ENCODE data around the gene IKZF3. TPM values are rescaled to one million over a fixed set of nuclear protein-coding genes. Genes with fewer than 3 reads are reported as not detected.

IKZF3 gene
- total and polyA plus RNA-seq, 2 donors from 2014 or later, result 0.09 to 10.2 TPM

GRCh38 chr17:39772415-39772814, 91.7 kb downstream of the IKZF3 start:
- no peak for TF ChIP-seq CTCF (IDR thresholded peaks at IDR 0.05; ENCODE audit: borderline replicate concordance, extremely low read depth, insufficient read depth)
- no peaks in the 10 kb centered on the region for H3K9me3 ChIP-seq (ENCODE audit: control insufficient read depth in 2 of 3, insufficient read depth in 1 of 3, low read length in 3 of 3)
- H3K4me1 ChIP-seq (ENCODE audit: control insufficient read depth in 2 of 3, insufficient read depth in 2 of 3, low read depth in 1 of 3, low read length in 3 of 3), result no peaks in the 10 kb centered on the region
- no peak overlapping the region for H3K27ac ChIP-seq (ENCODE audit: low read depth in 2 of 2, low read length in 2 of 2)
- FAIRE-seq, result no peak
- DNase-seq, result no peak
- H3K27me3 ChIP-seq (ENCODE audit: control insufficient read depth, insufficient read depth, low read length), result no peaks in the 10 kb centered on the region
- intact Hi-C loops (cut with DNase I), result no loop called here
- H3K4me3 ChIP-seq (ENCODE audit: low read length in 3 of 3), result no peak overlapping the region
- no peak overlapping the region for H3K9ac ChIP-seq (ENCODE audit: low read length in 3 of 3)
- H3K36me3 ChIP-seq (ENCODE audit: control insufficient read depth in 2 of 3, insufficient read depth in 3 of 3, low read length in 3 of 3), result no peaks in the 10 kb centered on the region

GRCh38 chr17:39769974-39770587, 94.0 kb downstream of the IKZF3 start:
- intact Hi-C loops (cut with DNase I), result no loop called here
- DNase-seq (peak in 2 of 5 donors; percentile 33 to 35), FAIRE-seq (no peak)
- Histone ChIP-seq H3K9me3 (ENCODE audit: control insufficient read depth in 2 of 3, insufficient read depth in 1 of 3, low read length in 3 of 3) (no peaks in the 10 kb centered on the region), H3K36me3 (ENCODE audit: control insufficient read depth in 2 of 3, insufficient read depth in 3 of 3, low read length in 3 of 3) (no peaks in the 10 kb centered on the region), H3K27ac (ENCODE audit: low read depth in 2 of 2, low read length in 2 of 2) (no peak overlapping the region), H3K27me3 (ENCODE audit: control insufficient read depth, insufficient read depth, low read length) (no peaks in the 10 kb centered on the region), H3K4me3 (ENCODE audit: low read length in 3 of 3) (no peak overlapping the region), H3K4me1 (ENCODE audit: control insufficient read depth in 2 of 3, insufficient read depth in 2 of 3, low read depth in 1 of 3, low read length in 3 of 3) (peaks cover 0 to 2% (median 0%) of the 10 kb centered on the region in 3 donors), H3K9ac (ENCODE audit: low read length in 3 of 3) (no peak overlapping the region)
- no peak for TF ChIP-seq CTCF (IDR thresholded peaks at IDR 0.05; ENCODE audit: borderline replicate concordance, extremely low read depth, insufficient read depth)

GRCh38 chr17:39767147-39767546, 97.0 kb downstream of the IKZF3 start:
- H3K36me3 ChIP-seq (ENCODE audit: control insufficient read depth in 2 of 3, insufficient read depth in 3 of 3, low read length in 3 of 3), result no peaks in the 10 kb centered on the region
- TF ChIP-seq CTCF (IDR thresholded peaks at IDR 0.05; ENCODE audit: borderline replicate concordance, extremely low read depth, insufficient read depth), result no peak
- no peak overlapping the region for H3K4me3 ChIP-seq (ENCODE audit: low read length in 3 of 3)
- intact Hi-C loops (cut with DNase I), result no loop called here
- no peaks in the 10 kb centered on the region for H3K27me3 ChIP-seq (ENCODE audit: control insufficient read depth, insufficient read depth, low read length)
- H3K4me1 ChIP-seq (ENCODE audit: control insufficient read depth in 2 of 3, insufficient read depth in 2 of 3, low read depth in 1 of 3, low read length in 3 of 3), result peaks cover 0 to 2% (median 0%) of the 10 kb centered on the region in 3 donors
- FAIRE-seq, result no peak
- H3K9ac ChIP-seq (ENCODE audit: low read length in 3 of 3), result no peak overlapping the region
- DNase-seq, result no peak
- H3K27ac ChIP-seq (ENCODE audit: low read depth in 2 of 2, low read length in 2 of 2), result no peak overlapping the region
- no peaks in the 10 kb centered on the region for H3K9me3 ChIP-seq (ENCODE audit: control insufficient read depth in 2 of 3, insufficient read depth in 1 of 3, low read length in 3 of 3)

GRCh38 chr17:39765766-39766165, 98.3 kb downstream of the IKZF3 start:
- H3K36me3 ChIP-seq (ENCODE audit: control insufficient read depth in 2 of 3, insufficient read depth in 3 of 3, low read length in 3 of 3), result no peaks in the 10 kb centered on the region
- H3K9ac ChIP-seq (ENCODE audit: low read length in 3 of 3), result no peak overlapping the region
- H3K9me3 ChIP-seq (ENCODE audit: control insufficient read depth in 2 of 3, insufficient read depth in 1 of 3, low read length in 3 of 3), result no peaks in the 10 kb centered on the region
- no peak overlapping the region for H3K4me3 ChIP-seq (ENCODE audit: low read length in 3 of 3)
- no peak overlapping the region for H3K27ac ChIP-seq (ENCODE audit: low read depth in 2 of 2, low read length in 2 of 2)
- no peaks in the 10 kb centered on the region for H3K27me3 ChIP-seq (ENCODE audit: control insufficient read depth, insufficient read depth, low read length)
- DNase-seq (no peak), FAIRE-seq (no peak)
- peaks cover 0 to 2% (median 0%) of the 10 kb centered on the region in 3 donors for H3K4me1 ChIP-seq (ENCODE audit: control insufficient read depth in 2 of 3, insufficient read depth in 2 of 3, low read depth in 1 of 3, low read length in 3 of 3)
- no peak for TF ChIP-seq CTCF (IDR thresholded peaks at IDR 0.05; ENCODE audit: borderline replicate concordance, extremely low read depth, insufficient read depth)
- intact Hi-C loops (cut with DNase I), result no loop called here

Data from kidney (tissue), 14 donors.